ENCODE data around the gene NOL11. TPM values are rescaled to one million over a fixed set of nuclear protein-coding genes. Genes with fewer than 3 reads are reported as not detected.

The NOL11 gene
- total RNA-seq, 1 experiment from 2014 or later: 93.7 TPM

- H3K27me3 ChIP-seq (replicated peaks): peaks cover 4% of the 10 kb centered on the region; the same call in 1 of the 2 replicates
- H3K9me3 ChIP-seq (replicated peaks): 0 out of 2 replicates have a peak, but pooled peaks cover 2% of the 10 kb centered on the region
- DNase-seq (ENCODE audit: low read depth in 1 of 2, low spot score in 2 of 2): no peak
- no peaks in the 10 kb centered on the region for H3K4me1 ChIP-seq (replicated peaks)
- H3K4me3 ChIP-seq: no peak overlapping the region
- H3K36me3 ChIP-seq: no peaks in the 10 kb centered on the region
- no peak overlapping the region for H3K27ac ChIP-seq
These were observed 66.8 kb downstream of the NOL11 start for GRCh38 chr17:67784364-67785121.

- no peak for DNase-seq (ENCODE audit: low read depth in 1 of 2, low spot score in 2 of 2)
These were observed 67.4 kb downstream of the NOL11 start for GRCh38 chr17:67785122-67785477.

GRCh38 chr17:67785504-67785903 lies 67.8 kb downstream of the NOL11 start:
- DNase-seq (ENCODE audit: low read depth in 1 of 2, low spot score in 2 of 2): no peak
- H3K9me3 ChIP-seq (replicated peaks): 0 out of 2 replicates have a peak, but pooled peaks cover 2% of the 10 kb centered on the region
- peaks cover 4% of the 10 kb centered on the region; the same call in 1 of the 2 replicates for H3K27me3 ChIP-seq (replicated peaks)
- no peaks in the 10 kb centered on the region for H3K36me3 ChIP-seq
- H3K4me3 ChIP-seq: no peak overlapping the region
- no peak overlapping the region for H3K27ac ChIP-seq
- H3K4me1 ChIP-seq (replicated peaks): no peaks in the 10 kb centered on the region

More at GRCh38 chr17:67785122-67785477, 67.4 kb downstream of the NOL11 start:
- H3K4me1 ChIP-seq (replicated peaks): no peaks in the 10 kb centered on the region
- H3K4me3 ChIP-seq: no peak overlapping the region
- H3K27me3 ChIP-seq (replicated peaks): peaks cover 4% of the 10 kb centered on the region; the same call in 1 of the 2 replicates
- H3K36me3 ChIP-seq: no peaks in the 10 kb centered on the region
- H3K27ac ChIP-seq: no peak overlapping the region
- H3K9me3 ChIP-seq (replicated peaks): 0 out of 2 replicates have a peak, but pooled peaks cover 2% of the 10 kb centered on the region

Other genes with a start within 250 kb of the NOL11 start
- 27.3 and 40.9 TPM in 2 replicates for gene BPTF, start 107.6 kb downstream of the NOL11 start, total RNA-seq (2014; rRNA removed; shearing (Covaris generic))